Measurements from ENCODE around the gene C1QTNF8.

The C1QTNF8 gene, protein sequence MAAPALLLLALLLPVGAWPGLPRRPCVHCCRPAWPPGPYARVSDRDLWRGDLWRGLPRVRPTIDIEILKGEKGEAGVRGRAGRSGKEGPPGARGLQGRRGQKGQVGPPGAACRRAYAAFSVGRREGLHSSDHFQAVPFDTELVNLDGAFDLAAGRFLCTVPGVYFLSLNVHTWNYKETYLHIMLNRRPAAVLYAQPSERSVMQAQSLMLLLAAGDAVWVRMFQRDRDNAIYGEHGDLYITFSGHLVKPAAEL

DNA sequence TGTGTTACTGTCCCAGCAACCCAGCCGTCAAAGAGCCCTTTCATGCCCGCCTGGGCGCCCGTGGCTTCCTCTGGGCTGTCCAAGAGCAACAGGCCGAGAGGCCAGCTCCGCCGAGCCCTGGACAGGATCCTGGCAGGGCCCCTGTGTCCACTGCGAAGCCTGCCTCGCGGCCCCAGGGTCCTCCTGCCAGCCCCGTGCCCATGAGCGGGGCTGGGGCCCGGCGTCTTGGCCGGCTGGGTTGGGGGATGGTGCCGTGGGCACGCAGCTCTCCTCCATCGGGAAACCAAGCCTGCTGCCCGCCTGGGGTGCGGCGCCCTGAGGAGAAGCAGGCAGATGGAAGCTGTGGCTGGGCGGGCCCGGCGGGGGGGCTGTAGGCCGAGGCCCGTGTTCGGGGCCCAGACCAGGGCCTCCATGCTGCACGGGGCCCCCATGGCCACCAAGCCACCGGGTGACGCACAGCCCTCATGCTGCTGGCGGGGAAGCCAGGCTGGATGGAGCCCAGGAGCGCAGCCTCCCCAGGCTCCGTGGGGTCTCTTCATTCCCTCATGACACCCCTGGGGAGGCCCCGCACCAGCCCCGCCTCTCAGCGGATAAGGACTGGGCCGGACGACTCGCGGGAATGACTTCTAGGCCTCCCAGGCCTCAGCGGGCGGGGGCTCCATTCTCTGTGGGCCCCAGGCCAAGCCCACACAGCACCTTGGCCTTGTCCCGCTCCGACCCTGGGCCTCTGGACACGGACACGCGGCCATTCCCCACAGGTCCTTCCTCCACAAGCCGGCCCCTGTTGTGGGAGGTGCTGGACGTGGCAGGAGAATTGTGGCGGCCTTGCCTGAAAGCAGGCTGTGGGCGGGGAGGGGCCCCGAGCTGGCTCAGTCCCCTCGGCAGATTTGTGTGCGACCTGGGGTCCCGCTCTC, at the start of gene C1QTNF8:
Gene C1QTNF8 (minus strand): TSS at position 76 of the 914 bp plus-strand sequence. CDS start 1,322 bp downstream, outside the sequence.
- DNase-seq = no peak

DNA sequence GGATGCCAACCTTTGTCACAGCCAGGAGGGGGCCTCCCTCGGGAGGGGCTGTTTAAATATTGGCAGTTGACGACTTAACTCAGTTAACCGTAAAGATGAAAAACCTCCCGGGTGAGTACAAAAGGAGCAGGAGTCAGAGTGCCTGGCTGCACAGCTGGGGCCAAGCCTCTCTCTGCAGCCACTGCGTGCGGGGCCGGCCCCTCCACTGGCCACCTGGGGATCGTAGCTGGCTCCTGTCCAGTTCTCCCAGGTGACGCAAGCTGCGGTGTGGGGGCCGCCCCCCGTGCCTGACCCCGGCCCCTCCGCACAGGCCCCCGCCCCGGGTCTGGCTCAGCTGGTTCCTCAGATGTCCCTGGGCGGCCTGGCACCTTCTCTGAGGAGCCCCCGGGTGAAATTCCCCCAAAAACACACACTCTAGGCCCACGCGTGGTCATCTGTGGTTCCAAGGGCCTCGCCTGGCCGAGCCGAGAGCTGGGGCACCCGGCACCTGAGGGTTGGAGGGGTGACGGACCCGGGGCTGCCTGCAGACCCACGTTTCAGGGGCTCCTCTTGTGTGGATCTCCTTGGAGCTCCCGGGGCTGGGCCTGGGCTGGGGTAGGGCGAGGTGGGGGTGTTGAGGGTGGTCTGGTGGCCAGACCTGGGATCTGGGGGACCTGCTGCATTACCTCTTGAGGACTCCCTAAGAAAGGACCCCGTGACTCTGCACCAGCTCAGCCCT, 49.5 kb upstream of the C1QTNF8 start:
- peak; percentile 21 for DNase-seq

DNA sequence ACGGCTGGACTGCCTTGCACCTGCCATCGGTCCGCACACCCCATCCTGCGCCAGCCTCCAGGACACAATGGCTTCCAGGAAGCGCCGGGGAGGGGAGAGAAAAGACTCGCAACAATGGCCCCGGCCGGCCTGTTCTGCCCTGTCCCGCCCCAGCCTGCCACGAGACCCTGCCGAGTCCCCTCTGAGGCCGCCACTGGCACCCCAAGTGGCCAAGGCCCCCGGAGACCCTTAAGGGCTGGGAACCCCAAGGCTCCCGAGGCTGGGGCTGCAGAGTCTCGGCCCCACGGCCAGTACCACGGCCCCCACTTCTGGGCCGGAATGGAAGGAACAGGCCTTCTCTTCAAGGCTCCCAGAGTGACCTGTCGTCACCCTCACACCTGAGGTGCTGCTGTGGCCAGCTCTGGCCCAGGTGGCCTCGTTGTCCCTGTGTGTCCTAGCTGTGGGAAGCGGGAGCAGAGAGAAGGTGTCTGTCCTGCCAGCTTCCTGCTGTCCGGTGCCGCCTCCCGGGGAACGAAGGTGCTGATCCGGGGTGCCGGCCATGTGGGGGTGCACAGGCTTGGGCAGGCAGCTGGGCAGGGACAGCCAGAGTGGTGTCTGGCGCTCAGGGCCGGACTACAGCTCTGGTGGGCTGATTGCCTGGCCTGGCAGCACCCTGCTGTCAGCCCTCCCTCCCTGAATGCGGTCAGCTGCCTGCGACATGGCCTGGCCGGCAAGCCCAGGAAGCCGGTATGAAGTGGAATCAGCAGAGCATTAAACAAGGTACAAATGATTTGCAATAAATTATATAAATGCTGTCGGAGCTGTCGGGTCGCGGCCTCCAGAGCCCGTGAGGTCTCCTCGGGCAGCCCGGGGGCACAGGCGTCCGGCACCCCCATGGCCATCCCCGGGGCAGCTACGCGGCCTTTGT, 48.7 kb upstream of the C1QTNF8 start:
- no peak for DNase-seq

DNA sequence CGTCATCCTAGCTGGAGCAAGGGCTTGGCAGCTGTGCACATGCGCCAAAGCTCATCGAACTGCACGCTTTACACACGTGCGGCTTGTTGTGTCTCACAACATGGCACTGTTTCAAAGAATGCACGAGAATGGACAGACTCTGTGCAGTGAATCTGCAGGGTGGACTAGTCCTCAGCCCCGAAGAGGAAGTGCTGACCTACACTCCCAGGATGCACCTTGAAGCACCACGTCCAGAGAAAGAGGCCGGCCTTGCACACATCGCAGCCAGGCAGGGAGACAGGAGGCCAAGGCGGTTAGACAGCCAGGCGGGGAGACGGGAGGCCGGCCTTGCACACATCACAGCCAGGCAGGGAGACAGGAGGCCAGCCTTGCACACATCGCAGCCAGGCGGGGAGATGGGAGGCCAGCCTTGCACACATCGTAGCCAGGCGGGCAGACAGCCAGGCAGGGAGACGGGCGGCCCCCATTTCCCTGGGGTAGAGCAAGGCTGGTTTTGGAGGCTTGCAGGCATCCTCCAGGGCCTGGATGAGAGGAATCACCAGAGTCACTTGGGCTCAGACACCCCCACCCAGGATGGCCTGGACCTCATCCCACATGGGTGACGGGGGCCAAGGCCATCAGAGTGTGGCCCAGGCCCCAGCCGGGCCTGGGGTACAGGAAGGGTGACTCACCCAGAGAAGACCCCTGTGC, 47.9 kb upstream of the C1QTNF8 start:
- no peak for DNase-seq

DNA sequence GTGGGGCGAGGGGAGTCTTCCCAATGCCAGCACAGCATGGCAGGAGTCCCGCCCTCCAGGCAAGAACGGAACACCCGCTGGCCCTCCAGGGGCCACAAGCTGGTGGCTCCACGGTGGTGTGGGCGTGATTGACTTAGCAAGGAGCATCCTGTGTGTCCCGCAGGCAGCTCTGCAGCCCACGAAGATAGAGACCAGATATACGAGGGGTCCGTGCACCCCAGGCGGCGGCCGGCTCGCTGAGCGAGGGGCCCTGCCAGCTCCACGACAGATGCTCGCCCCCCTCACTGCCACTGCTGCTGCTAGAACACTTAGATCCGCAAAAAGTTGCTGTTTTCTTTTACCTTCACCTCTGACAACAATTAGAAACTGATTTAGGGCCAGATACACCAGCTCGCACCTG, 46.9 kb upstream of the C1QTNF8 start:
- DNase-seq = no peak

DNA sequence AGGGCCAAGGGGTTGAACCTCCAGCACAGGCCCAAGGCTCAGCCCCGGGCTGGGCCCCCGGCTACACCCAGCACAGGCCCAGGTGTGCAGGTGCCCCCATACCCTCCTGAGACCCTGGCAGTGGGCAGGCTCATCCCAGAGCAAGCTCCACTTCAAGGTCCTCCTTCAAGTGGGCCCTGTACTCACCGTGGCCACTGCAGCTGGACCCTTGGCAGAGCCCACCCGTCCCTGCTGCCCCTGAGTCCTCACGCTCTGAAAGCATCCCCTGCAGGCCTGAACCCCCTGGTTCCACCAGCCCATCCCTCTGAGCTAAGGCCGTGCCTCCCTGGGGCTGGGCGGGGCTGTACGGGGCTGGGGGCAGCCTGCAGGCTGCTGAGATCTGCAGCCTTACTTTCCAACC, 45.7 kb upstream of the C1QTNF8 start:
- no peak for DNase-seq

DNA sequence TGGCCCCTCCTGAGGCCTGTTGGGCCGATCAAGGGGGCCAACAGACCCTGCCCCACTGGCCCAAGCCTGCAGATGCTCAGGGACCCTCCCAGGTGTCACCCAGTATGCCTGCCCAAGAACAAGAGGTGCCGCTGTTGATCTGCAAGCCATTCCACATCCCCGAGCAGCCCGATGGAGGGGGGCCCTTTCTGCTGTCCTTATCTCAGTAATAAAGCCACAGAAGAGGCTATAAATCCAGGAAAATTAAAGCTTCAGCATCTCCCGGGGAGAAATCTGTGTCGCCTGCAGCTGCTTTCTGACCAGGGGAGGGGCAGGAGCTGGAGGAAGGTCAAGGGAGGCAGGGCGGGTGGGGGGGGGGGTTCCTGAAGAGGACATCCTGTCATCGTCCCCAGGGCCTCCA, 45.1 kb upstream of the C1QTNF8 start:
- no peak for DNase-seq

DNA sequence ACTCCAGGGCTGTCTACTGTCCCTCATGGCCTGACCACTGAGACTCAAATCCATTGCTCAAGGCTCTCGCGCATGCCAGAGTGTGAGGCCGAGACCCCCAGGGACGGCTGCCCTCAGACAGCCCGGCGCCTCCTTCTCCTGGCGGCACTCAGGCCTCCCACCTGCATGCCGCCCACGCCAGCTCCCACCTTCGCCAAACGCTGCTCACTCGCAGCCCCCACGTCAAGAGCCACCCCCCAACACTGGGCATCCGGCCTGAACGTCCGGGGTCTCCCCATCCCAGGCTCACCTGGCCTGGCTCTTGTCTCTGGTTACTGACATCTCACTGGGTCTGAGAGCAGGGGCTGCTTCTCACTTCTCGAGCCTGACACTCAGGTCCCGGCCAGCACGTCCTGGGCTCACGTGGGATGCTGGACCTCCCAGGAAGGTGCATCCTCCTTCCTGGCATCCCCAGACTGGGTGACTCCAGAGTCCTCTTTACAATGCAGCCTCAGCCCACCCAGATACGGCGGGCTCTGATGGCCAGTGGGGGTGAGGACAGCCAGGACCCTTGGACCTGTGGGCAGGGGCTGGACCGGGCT, 44.6 kb upstream of the C1QTNF8 start:
- DNase-seq = no peak

DNA sequence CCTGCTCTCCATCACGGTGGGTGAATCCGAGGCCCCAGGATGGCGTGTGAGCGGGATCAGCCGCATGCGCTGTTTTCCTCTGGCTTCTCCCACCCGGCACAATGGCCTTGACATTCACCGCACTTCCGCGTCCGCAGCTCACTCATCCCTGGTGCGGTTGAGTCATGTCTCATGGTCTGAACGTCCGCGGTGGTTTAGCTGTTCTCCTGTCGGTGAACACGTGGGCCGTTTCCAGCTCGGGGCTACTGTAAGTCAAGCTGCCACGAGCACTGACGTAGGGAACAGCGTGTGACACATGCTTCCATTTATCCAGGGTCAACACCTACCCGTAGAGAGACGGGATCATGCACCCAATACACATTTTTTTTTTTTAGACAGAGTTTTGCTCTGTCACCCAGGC, 41.6 kb upstream of the C1QTNF8 start:
- no peak for DNase-seq

DNA sequence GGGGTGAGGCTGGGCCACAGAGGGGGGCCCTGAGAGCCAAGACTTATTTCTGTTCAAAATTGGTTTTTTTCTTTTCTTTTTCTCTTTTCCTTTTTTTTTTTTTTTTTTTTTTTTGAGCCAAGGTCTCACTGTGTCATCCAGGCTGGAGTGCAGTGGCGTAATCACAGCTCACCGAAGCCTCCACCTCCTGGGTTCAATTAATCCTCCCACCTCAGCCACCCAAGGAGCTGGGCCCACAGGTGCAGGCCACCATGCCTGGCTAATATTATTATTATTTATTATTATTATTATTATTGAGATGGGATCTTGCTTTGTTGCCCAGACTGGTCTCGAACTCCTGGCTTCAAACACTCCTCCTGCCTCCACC, 39.4 kb upstream of the C1QTNF8 start:
- no peak for DNase-seq

DNA sequence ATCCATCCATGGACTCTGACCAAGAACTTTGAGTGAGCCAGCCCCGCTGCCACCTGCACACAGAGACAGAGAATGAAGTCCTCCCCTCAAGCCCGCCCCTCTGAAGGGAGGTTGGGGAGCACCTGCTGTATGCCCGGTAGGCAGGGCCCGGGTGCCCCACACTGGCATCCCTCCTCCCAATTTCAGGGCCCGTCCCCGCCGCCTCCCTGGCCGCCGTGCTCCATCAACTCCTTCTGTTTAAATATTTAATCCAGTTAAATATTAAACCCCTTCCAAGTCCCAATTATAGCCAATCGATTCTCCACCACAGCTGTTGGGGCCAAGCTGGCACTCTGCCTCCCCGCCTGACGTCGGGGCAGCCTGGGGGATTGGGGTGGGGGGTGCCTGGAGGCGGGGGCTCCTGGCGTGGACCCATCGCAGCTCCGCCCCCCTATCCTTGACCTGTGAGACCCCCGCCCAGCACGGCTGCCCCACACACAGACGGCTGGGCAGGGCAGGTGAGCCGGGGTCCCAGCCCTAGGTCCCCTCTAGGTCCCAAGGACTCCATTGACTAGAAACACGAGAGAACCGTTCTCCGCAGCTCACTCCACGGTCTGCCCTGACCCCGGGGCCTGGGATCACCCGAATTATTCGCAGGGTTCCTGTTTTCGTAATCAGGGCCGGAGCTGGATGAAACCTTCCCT, 38.9 kb upstream of the C1QTNF8 start:
- DNase-seq = no peak

DNA sequence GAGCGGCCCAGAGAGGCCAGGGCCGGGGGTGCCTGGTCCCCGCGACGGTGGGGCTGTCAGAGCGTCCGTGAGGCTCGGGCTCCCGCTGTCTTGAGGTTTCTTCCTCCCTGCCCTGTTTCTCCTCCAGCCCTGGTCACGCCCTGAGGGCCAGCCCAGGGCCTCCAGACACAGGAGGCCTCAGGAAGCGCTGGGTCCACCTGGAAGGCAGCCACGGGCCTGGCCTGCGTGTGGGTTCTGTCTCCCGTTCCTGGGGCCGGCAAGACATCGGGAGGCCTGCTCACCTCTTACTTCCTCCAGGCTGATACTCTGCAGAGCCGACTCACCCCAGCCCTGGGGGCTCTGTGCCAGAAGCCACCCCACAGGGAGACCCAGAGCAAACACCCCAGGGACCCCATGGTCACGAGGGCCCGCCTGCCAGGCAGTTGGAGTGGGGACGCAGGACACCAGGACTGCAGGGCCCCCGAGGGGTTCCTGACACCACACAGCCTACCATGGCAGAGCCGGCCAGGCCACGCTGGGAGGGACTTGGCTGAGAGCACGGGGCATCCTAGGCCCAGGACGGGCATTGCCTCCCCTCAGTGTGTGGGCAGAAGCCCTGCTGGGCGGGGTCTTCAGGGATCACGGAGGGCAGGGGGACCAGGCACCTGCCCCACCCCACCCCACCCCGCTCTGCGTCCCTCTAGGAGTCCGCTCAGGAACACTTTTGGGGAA, 37.9 kb upstream of the C1QTNF8 start:
- DNase-seq = no peak

DNA sequence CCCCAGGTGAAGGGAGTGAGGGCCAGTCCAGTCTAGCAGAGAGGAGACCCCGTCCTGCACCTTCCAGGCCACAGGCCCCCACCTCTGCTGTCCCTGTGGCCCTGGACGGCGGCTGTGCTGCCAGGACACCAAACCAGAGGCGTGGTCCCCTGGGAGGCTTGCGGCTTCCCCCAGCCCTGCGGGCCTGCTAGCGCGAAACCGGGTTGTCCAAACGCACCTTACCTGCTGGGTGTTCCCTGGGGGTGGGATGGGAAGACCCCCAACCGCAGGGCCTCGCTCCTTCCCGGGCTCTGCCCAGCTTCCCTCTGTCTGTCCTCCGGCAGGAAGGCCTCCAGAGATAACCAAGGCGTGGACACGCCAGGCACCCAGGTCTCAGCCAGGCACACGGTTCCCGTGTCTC, 37.2 kb upstream of the C1QTNF8 start:
- DNase-seq = no peak

DNA sequence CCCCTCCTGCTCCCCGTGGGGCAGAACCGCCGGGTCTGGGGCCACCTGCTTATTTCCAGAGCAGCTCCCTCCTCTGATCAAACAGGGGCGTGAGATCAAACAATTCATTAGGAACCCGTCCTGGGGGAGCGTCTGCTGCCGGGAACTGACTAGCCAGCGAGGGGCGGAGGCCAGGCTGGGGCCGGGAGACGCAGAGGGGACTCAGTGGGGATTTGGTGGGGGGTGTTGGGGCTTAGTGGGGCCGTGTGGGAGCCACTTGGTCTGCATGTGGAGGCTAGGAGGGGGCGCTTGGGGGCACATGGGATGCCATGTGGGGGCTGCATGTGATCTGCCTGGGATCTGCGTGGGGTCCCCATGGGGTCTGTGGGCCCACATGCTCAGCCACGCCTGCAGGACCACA, 36.4 kb upstream of the C1QTNF8 start:
- DNase-seq = no peak

DNA sequence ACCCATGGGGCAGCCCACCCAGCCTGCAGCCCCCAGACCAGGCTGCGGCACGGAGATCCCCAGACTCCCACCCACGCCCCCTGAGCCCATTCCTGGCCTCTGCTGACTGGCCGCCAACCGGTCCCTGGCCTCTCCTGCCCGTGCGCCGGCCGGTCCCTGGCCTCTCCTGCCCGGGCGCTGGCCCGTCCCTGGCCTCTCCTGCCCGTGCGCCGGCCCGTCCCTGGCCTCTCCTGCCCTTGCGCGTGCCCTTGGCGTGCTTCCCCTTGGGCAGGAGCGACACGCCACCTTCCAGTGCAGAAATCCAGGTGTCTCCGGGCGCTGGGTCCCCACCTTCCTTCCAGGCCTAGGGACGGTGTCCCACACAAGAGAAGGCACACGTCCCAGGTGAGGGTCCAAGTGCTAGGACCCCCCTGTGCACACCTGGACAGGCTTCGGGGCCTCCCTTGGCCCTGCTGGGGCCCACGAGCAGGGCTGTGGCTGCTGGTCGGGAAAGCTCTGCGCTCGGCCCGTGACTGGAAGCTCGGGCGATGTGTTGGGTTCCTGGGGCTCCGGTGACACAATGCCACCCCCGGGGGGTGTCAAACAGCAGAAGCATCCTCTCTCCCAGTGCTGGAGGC, 35.4 kb upstream of the C1QTNF8 start:
- no peak for DNase-seq

DNA sequence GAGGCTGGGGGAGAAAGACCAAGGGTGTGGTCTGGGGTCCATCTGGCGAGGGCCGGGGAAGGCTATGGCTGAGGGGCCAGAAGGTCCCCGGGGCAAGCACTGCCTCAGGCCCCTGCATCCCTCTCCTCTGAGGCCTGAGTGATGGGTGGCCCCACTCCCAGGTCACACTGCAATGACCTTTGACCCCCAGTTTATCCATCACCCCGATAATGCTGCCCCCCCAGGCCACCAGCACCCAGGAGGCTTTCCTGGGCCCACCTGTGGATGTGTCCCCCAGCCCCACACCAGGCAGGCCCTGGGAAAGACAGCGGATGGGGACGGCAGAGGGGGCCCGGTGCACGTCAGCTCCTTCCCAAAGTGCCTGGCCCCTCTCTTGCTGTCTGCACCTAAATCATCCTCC, 34.3 kb upstream of the C1QTNF8 start:
- no peak for DNase-seq

DNA sequence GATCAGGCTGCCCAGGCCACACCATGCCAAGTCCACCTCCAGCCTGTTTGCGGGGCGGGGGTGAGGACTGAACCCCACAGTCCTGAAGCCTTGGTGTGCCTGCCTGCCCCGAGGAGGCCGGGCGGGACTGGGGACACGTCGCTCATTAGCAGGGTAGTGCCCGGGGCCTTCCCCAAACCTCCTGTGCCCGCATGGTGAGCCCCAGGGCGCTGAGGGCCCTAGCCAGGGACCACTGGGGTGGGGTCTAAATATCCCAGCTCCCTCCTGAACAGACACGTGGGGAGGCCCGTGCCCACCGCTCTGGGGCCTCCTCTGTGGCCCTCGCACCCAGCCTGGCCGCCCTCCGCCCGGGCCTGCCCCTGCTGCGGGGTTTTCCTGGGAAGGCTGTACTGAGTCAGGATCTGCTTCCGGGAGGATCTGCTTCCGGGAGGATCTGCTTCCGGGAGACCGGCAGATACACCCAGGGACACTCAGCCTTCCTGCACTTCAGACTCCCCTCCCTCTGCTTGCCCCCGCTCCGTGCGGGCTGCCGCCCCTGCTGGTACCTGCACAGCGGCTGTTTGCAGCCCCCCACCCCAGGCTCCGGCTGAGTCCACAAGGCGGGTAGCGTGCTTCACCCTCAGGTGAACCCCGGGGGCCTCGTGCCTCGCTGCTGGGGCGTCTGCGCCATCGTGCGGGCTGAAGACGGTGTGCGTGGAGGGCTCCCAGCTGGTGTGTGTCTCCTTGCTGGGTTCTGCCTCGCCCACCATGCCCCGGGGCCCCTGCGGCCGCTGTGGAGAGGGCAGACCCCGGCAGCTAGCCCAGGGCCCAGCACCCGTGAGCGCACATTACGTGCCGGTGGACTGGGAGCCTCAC, 33.3 kb upstream of the C1QTNF8 start:
- no peak for DNase-seq

DNA sequence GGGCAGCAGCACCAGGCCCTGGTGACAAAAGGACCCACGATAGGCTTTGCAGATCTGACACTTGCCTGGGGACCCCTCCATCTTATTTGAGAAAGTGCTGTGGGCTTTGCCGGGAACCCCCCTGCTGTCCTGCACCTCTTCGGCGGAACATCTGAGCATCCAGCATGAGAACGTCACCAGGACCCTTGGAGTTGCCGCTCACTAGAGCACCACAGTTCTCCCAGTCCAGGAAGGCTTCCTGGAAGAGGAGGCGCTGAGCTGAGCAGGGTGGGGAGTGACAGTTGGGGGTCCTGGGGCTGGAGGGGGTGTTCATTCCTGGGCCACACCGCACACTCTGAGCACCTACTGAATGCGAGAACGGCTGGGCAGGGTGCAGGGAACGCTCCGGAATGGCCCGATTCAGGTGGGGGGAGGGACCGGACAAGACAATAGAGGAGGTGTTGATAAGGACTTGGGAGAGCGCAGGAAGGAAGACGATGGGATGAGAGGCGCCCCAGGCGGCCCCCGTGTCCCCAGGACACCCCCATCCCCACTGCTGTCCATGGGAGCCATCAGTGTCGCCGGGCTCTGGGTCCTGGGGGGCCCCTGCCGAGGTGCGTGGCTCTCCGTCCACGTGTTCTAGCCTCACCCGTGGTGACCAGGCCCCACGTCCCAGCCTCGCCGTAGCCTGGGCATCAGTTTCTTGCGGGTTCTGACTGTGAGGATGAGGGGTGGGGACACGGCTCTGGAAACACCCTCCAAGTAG, 32.1 kb upstream of the C1QTNF8 start:
- no peak for DNase-seq

Measured in DMS79 (cell line).